GM23338 (cell line): ENCODE measurements around the gene CEP250. TPM values are rescaled to one million over a fixed set of nuclear protein-coding genes. Genes with fewer than 3 reads are reported as not detected.

ENCODE experiments used
- ATAC-seq: fragments of 200-7000 bp; cut with Tn5 transposase; 3 replicates; pipeline ENCODE4 v1.9.1; 2020
- DNase-seq: peaks from one replicate; pipeline ENCODE4 v3.0.0-alpha.2; 2015; ENCODE audit warnings: low spot score
- H2AFZ ChIP-seq: fragments of 200-600 bp; sonication (generic); 2 replicates; pipeline ENCODE4 v1.8.0; 2016; ENCODE audit warnings: antibody characterized with exemption, mild to moderate bottlenecking, moderate library complexity
- H3F3A ChIP-seq: fragments of 200-600 bp; sonication (generic); replicated peaks from 2 replicates; pipeline ENCODE4 v1.8.0; 2017; ENCODE audit warnings: antibody characterized with exemption, mixed run types, low read depth
- H3K27ac ChIP-seq: fragments of 200-600 bp; sonication (generic); 2 replicates; pipeline ENCODE4 v1.6.1; 2016; ENCODE audit warnings: low read depth
- H3K27me3 ChIP-seq: fragments of 200-600 bp; sonication (generic); 2 replicates; pipeline ENCODE4 v1.8.0; 2016; ENCODE audit warnings: mild to moderate bottlenecking, mixed run types, moderate library complexity; ENCODE audit not compliant: insufficient read depth
- H3K36me3 ChIP-seq: fragments of 200-600 bp; sonication (generic); 2 replicates; pipeline ENCODE4 v1.8.0; 2016; ENCODE audit warnings: mild to moderate bottlenecking; ENCODE audit not compliant: insufficient read depth
- H3K4me1 ChIP-seq: fragments of 200-600 bp; sonication (generic); 2 replicates; pipeline ENCODE4 v1.8.0; 2016; ENCODE audit warnings: mild to moderate bottlenecking, moderate library complexity; ENCODE audit not compliant: insufficient read depth
- H3K4me2 ChIP-seq: fragments of 200-600 bp; sonication (generic); 2 replicates; pipeline ENCODE4 v1.7.1; 2017; ENCODE audit warnings: mixed run types
- H3K4me3 ChIP-seq: fragments of 200-600 bp; sonication (generic); 2 replicates; pipeline ENCODE4 v1.6.1; 2016; ENCODE audit warnings: mixed run types
- H3K79me2 ChIP-seq: fragments of 200-600 bp; sonication (generic); replicated peaks from 2 replicates; pipeline ENCODE4 v1.8.0; 2017; ENCODE audit warnings: mild to moderate bottlenecking; ENCODE audit not compliant: insufficient read depth
- H3K9me2 ChIP-seq: fragments of 200-600 bp; sonication (generic); 2 replicates; pipeline ENCODE4 v1.8.0; 2017; ENCODE audit not compliant: insufficient read depth
- H4K20me1 ChIP-seq: fragments of 200-600 bp; sonication (generic); replicated peaks from 2 replicates; pipeline ENCODE4 v1.8.0; 2017; ENCODE audit warnings: mild to moderate bottlenecking; ENCODE audit not compliant: insufficient read depth
- H3K27ac Mint-ChIP-seq: 2 replicates; pipeline ENCODE4 v1.8.0; 2020; ENCODE audit warnings: inconsistent platforms, mild to moderate bottlenecking, moderate library complexity, mixed read lengths
- H3K27me3 Mint-ChIP-seq: 3 replicates; pipeline ENCODE4 v1.8.0; 2022; ENCODE audit warnings: low read depth, mild to moderate bottlenecking, moderate library complexity, mixed read lengths, inconsistent platforms; ENCODE audit not compliant: insufficient read depth, poor library complexity
- H3K36me3 Mint-ChIP-seq: 3 replicates; pipeline ENCODE4 v1.8.0; 2021; ENCODE audit warnings: low read depth, mild to moderate bottlenecking, inconsistent platforms, moderate library complexity, mixed read lengths
- H3K4me1 Mint-ChIP-seq: 3 replicates; pipeline ENCODE4 v1.8.0; 2020; ENCODE audit warnings: mild to moderate bottlenecking, inconsistent platforms, mixed read lengths
- H3K4me3 Mint-ChIP-seq: 3 replicates; pipeline ENCODE4 v1.8.0; 2021; ENCODE audit warnings: moderate library complexity, mild to moderate bottlenecking, inconsistent platforms, mixed read lengths
- H3K9me3 Mint-ChIP-seq: 3 replicates; pipeline ENCODE4 v1.8.0; 2020; ENCODE audit warnings: moderate library complexity, mild to moderate bottlenecking, inconsistent platforms, mixed read lengths
- CTCF ChIP-seq, 2 experiments: fragments of 200-600 bp in 1 of 2; sonication (generic) in 1 of 2; conservative IDR thresholded peaks; 2 replicates each; pipeline versions ENCODE4 v1.5.1 to v1.6.1; 2016 to 2017; ENCODE audit warnings: antibody characterized with exemption in 2 of 2, low read depth in 2 of 2, mild to moderate bottlenecking in 2 of 2, moderate library complexity in 1 of 2
- ETS1 ChIP-seq: IDR thresholded peaks from 2 replicates; pipeline ENCODE4 v1.6.1; 2016; ENCODE audit warnings: antibody characterized with exemption
- EZH2 ChIP-seq: fragments of 200-600 bp; sonication (generic); IDR thresholded peaks from one replicate; pipeline ENCODE4 v1.8.0; 2017; ENCODE audit warnings: antibody characterized with exemption, mild to moderate bottlenecking, low read depth; ENCODE audit not compliant: unreplicated experiment
- EZH2phosphoT487 ChIP-seq: fragments of 200-600 bp; sonication (generic); IDR thresholded peaks from one replicate; pipeline ENCODE4 v1.8.1; 2018; ENCODE audit warnings: antibody characterized with exemption; ENCODE audit not compliant: unreplicated experiment
- JUNB ChIP-seq: IDR thresholded peaks from one replicate; pipeline ENCODE4 v1.6.1; 2016; ENCODE audit warnings: antibody characterized with exemption; ENCODE audit not compliant: unreplicated experiment
- NANOG ChIP-seq: IDR thresholded peaks from 2 replicates; pipeline ENCODE4 v1.6.1; 2016; ENCODE audit warnings: antibody characterized with exemption, borderline replicate concordance
- POLR2AphosphoS5 ChIP-seq: IDR thresholded peaks from 2 replicates; pipeline ENCODE4 v1.6.1; 2016; ENCODE audit warnings: antibody characterized with exemption, low read depth
- REST ChIP-seq: IDR thresholded peaks from one replicate; pipeline ENCODE4 v1.6.1; 2018; ENCODE audit warnings: antibody characterized with exemption; ENCODE audit not compliant: unreplicated experiment
- STAT1 ChIP-seq: IDR thresholded peaks from one replicate; pipeline ENCODE4 v1.6.1; 2016; ENCODE audit warnings: antibody characterized with exemption; ENCODE audit not compliant: unreplicated experiment
- ZNF114 ChIP-seq: fragments of 250-450 bp; sonication (Bioruptor Pico); IDR thresholded peaks from 2 replicates; pipeline ENCODE4 v1.5.0; 2020; ENCODE audit warnings: mild to moderate bottlenecking, moderate library complexity
- ZNF331 ChIP-seq: fragments of 250-450 bp; sonication (Bioruptor Pico); IDR thresholded peaks from 2 replicates; pipeline ENCODE4 v1.5.0; 2020; ENCODE audit warnings: low read depth, mild to moderate bottlenecking, moderate library complexity
- polyA plus RNA-seq: library from polyadenylated mRNA; unstranded; fragments of >200 nt; fragmentation: Nextera tagmentation; extraction: Ambion mirVana; gene quantifications from 2 replicates; pipeline ENCODE4 v1.2.1, GENCODE V29; 2016
- total RNA-seq: library from RNA; depleted of rRNA; stranded (reverse); fragments of >200 nt; shearing (Covaris generic); gene quantifications from 2 replicates; pipeline ENCODE4 v1.2.3, GENCODE V29; 2014

Gene CEP250
- total and polyA plus RNA-seq, 2 experiments from 2014 or later = 28.0 to 29.1 TPM

- Mint-ChIP-seq H3K36me3 (peaks cover 64% of the 10 kb centered on the region), H3K27ac (no peak overlapping the region), H3K9me3 (no peaks in the 10 kb centered on the region), H3K27me3 (peaks cover 6% of the 10 kb centered on the region), H3K4me1 (no peaks in the 10 kb centered on the region), H3K4me3 (no peak overlapping the region)
- DNase-seq (no peak), ATAC-seq (no peak)
- no peak overlapping the region for H3K4me2 ChIP-seq
- H3K27ac ChIP-seq = no peak overlapping the region
- no peak overlapping the region for H3K4me3 ChIP-seq
- H3K9me2 ChIP-seq = no peaks in the 10 kb centered on the region
- H2AFZ ChIP-seq = no peak overlapping the region
- H3K4me1 ChIP-seq = no peaks in the 10 kb centered on the region
- no peaks in the 10 kb centered on the region for H3K27me3 ChIP-seq
- H3F3A ChIP-seq = no peaks in the 10 kb centered on the region
- no peak for TF ChIP-seq POLR2AphosphoS5
- no peak for TF ChIP-seq STAT1
- no peak for TF ChIP-seq CTCF (conservative IDR thresholded peaks at IDR 0.05; ENCODE audit: low read depth in 2 of 2)
- TF ChIP-seq NANOG = no peak
- TF ChIP-seq ZNF114 (CRISPR knock-in tag) = no peak
- H3K36me3 ChIP-seq = peaks cover 15% of the 10 kb centered on the region; the same call in 1 of the 2 replicates
- no peaks in the 10 kb centered on the region for H4K20me1 ChIP-seq
- no peaks in the 10 kb centered on the region for H3K79me2 ChIP-seq
Observed at GRCh38 chr20:35492352-35492751, 37.0 kb downstream of the CEP250 start.

- H3K27me3 Mint-ChIP-seq = peaks cover 2% of the 10 kb centered on the region
- Histone ChIP-seq H4K20me1 (no peaks in the 10 kb centered on the region), H3K27ac (no peak overlapping the region), H3K79me2 (no peaks in the 10 kb centered on the region), H3K4me3 (no peak overlapping the region), H3K36me3 (peaks cover 25% of the 10 kb centered on the region; the same call in 1 of the 2 replicates), H3F3A (no peaks in the 10 kb centered on the region), H3K4me2 (no peak overlapping the region), H3K9me2 (no peaks in the 10 kb centered on the region), H3K4me1 (no peaks in the 10 kb centered on the region), H2AFZ (no peak overlapping the region), H3K27me3 (no peaks in the 10 kb centered on the region)
- DNase-seq (no peak), ATAC-seq (no peak)
- H3K4me3 Mint-ChIP-seq = no peak overlapping the region
- peaks cover 71% of the 10 kb centered on the region for H3K36me3 Mint-ChIP-seq
- no peaks in the 10 kb centered on the region for H3K9me3 Mint-ChIP-seq
- H3K4me1 Mint-ChIP-seq = no peaks in the 10 kb centered on the region
- H3K27ac Mint-ChIP-seq = no peak overlapping the region
- TF ChIP-seq JUNB (no peak), CTCF (conservative IDR thresholded peaks at IDR 0.05; ENCODE audit: low read depth in 2 of 2) (no peak), EZH2phosphoT487 (no peak), ZNF331 (CRISPR knock-in tag) (no peak), NANOG (no peak), ETS1 (no peak), ZNF114 (CRISPR knock-in tag) (no peak), POLR2AphosphoS5 (no peak), REST (no peak), STAT1 (no peak), EZH2 (no peak)
Observed at GRCh38 chr20:35496481-35496880, 41.1 kb downstream of the CEP250 start.
